CD4-positive, CD25-positive, alpha-beta regulatory T cell (primary cell): ENCODE measurements around the gene SCG3. TPM values are rescaled to one million over a fixed set of nuclear protein-coding genes. Genes with fewer than 3 reads are reported as not detected.
"Not testable (repeated sequence)": the region's sequence is repeated elsewhere in the genome, so short reads cannot be mapped to it uniquely, and the experiment has no call there.

Experiments used
- ATAC-seq, 2 donors: fragments of 150-1000 bp; cut with Tn5 transposase; one replicate each; pipeline ENCODE4 v1.10.0; 2021; ENCODE audit warnings: low read depth in 2 of 2, moderate number of reproducible peaks in 2 of 2, moderate library complexity in 1 of 2
- DNase-seq, 3 donors: peaks; one replicate each; pipeline versions ENCODE4 v3.0.0 to v3.0.0-alpha.2; 2012 to 2022; ENCODE audit warnings: mixed read lengths in 1 of 3
- H3K27ac ChIP-seq: one replicate; pipeline ENCODE4 v1.7.0; 2013; ENCODE audit warnings: mild to moderate bottlenecking, low read length; ENCODE audit not compliant: insufficient read depth, poor library complexity, severe bottlenecking
- H3K27me3 ChIP-seq: one replicate; pipeline ENCODE4 v1.7.0; 2013; ENCODE audit warnings: low read length; ENCODE audit not compliant: control insufficient read depth, insufficient read depth
- H3K36me3 ChIP-seq: one replicate; pipeline ENCODE4 v1.7.0; 2013; ENCODE audit warnings: mild to moderate bottlenecking, low read length, moderate library complexity; ENCODE audit not compliant: control insufficient read depth, insufficient read depth
- H3K4me1 ChIP-seq: 2 replicates; pipeline ENCODE4 v1.7.0; 2013; ENCODE audit warnings: mild to moderate bottlenecking, low read length; ENCODE audit not compliant: insufficient read depth, control insufficient read depth, poor library complexity, severe bottlenecking
- H3K4me3 ChIP-seq: one replicate; pipeline ENCODE4 v1.7.0; 2013; ENCODE audit warnings: low read depth, mild to moderate bottlenecking, low read length, moderate library complexity
- H3K9me3 ChIP-seq, 2 experiments: 1 replicate in 1 of 2; 2 replicates in 1 of 2; pipeline ENCODE4 v1.7.0; 2013; ENCODE audit warnings: low read length in 2 of 2, mild to moderate bottlenecking in 1 of 2, moderate library complexity in 1 of 2; ENCODE audit not compliant: control insufficient read depth in 2 of 2
- H3K27ac Mint-ChIP-seq, 3 donors: one replicate each; pipeline ENCODE4 v1.8.0; 2020 to 2022; ENCODE audit warnings: mild to moderate bottlenecking in 3 of 3, mixed read lengths in 3 of 3, moderate library complexity in 2 of 3
- H3K27me3 Mint-ChIP-seq: one replicate; pipeline ENCODE4 v1.8.0; 2022; ENCODE audit warnings: mild to moderate bottlenecking, mixed read lengths
- H3K36me3 Mint-ChIP-seq: one replicate; pipeline ENCODE4 v1.8.0; 2020; ENCODE audit warnings: mixed read lengths
- H3K4me1 Mint-ChIP-seq, 4 donors: one replicate each; pipeline ENCODE4 v1.8.0; 2020 to 2022; ENCODE audit warnings: mixed read lengths in 4 of 4, mild to moderate bottlenecking in 1 of 4
- H3K4me3 Mint-ChIP-seq, 4 donors: one replicate each; pipeline ENCODE4 v1.8.0; 2020 to 2022; ENCODE audit warnings: mild to moderate bottlenecking in 4 of 4, mixed read lengths in 4 of 4, moderate library complexity in 3 of 4
- H3K9me3 Mint-ChIP-seq, 7 donors: one replicate each; pipeline ENCODE4 v1.8.0; 2020 to 2022; ENCODE audit warnings: mixed read lengths in 7 of 7, mild to moderate bottlenecking in 3 of 7, moderate library complexity in 2 of 7
- polyA plus RNA-seq, 4 donors: library from polyadenylated mRNA; unstranded; fragments of 300-500 nt; fragmentation: Illumina TruSeq; gene quantifications; one replicate each; pipeline ENCODE4 v1.2.3, GENCODE V29; 2021
- total RNA-seq: library from RNA; stranded (reverse); gene quantifications from one replicate; pipeline ENCODE4 v1.2.3, GENCODE V29; 2022

The SCG3 gene
- total RNA-seq, result not detected
- polyA plus RNA-seq, result not detected

GRCh38 chr15:51681303-51681963 is at the start of gene SCG3:
TSS of gene SCG3 (plus strand) at chr15:51681503. CDS start at chr15:51681756, 253 bp downstream.
- H3K36me3 Mint-ChIP-seq, result no peaks in the 10 kb centered on the region
- no peak within 1 kb of the TSS for H3K27ac Mint-ChIP-seq
- no peaks in the 10 kb centered on the region for H3K9me3 ChIP-seq
- H3K9me3 Mint-ChIP-seq, result peaks cover 0 to 3% (median 2%) of the 10 kb centered on the region in 7 donors
- ATAC-seq, result peak; percentile 53 to 62
- H3K27me3 Mint-ChIP-seq, result peaks cover 60% of the 10 kb centered on the region
- peaks cover 0 to 2% (median 0%) of the 10 kb centered on the region in 4 donors for H3K4me1 Mint-ChIP-seq
- no peaks in the 10 kb centered on the region for H3K36me3 ChIP-seq
- H3K4me1 ChIP-seq, result peaks cover 3% of the 10 kb centered on the region
- no peak within 1 kb of the TSS for H3K27ac ChIP-seq
- peak in 2 of 3 donors; percentile 26 to 53 for DNase-seq
- no peak within 1 kb of the TSS for H3K4me3 Mint-ChIP-seq
- peaks cover 22% of the 10 kb centered on the region for H3K27me3 ChIP-seq
- no peak within 1 kb of the TSS for H3K4me3 ChIP-seq

- Mint-ChIP-seq H3K27ac (no peak overlapping the region), H3K27me3 (peaks cover 20% of the 10 kb centered on the region), H3K9me3 (no peaks in the 10 kb centered on the region), H3K4me1 (no peaks in the 10 kb centered on the region), H3K36me3 (no peaks in the 10 kb centered on the region), H3K4me3 (peak overlapping the region in 1 of 4 donors; percentile 49)
- ATAC-seq (no peak), DNase-seq (peak in 1 of 3 donors; percentile 25)
- Histone ChIP-seq H3K4me3 (no peak overlapping the region), H3K27me3 (peaks cover 3% of the 10 kb centered on the region), H3K9me3 (no peaks in the 10 kb centered on the region), H3K36me3 (no peaks in the 10 kb centered on the region), H3K27ac (no peak overlapping the region), H3K4me1 (no peaks in the 10 kb centered on the region)
Measured at GRCh38 chr15:51634591-51635198, 46.6 kb upstream of the SCG3 start.

GRCh38 chr15:51641490-51642130 is 39.7 kb upstream of the SCG3 start:
- DNase-seq (no peak), ATAC-seq (no peak)
- Histone ChIP-seq H3K9me3 (no peaks in the 10 kb centered on the region), H3K27ac (no peak overlapping the region), H3K4me1 (no peaks in the 10 kb centered on the region), H3K36me3 (no peaks in the 10 kb centered on the region), H3K4me3 (no peak overlapping the region), H3K27me3 (no peaks in the 10 kb centered on the region)
- no peak overlapping the region for H3K4me3 Mint-ChIP-seq
- H3K4me1 Mint-ChIP-seq, result no peaks in the 10 kb centered on the region
- H3K9me3 Mint-ChIP-seq, result no peaks in the 10 kb centered on the region
- H3K27ac Mint-ChIP-seq, result no peak overlapping the region
- H3K36me3 Mint-ChIP-seq, result no peaks in the 10 kb centered on the region
- peaks cover 29% of the 10 kb centered on the region for H3K27me3 Mint-ChIP-seq

GRCh38 chr15:51642696-51643095 is 38.6 kb upstream of the SCG3 start:
- H3K27ac ChIP-seq, result no peak overlapping the region
- Mint-ChIP-seq H3K4me3 (no peak overlapping the region), H3K4me1 (no peaks in the 10 kb centered on the region), H3K36me3 (no peaks in the 10 kb centered on the region), H3K9me3 (no peaks in the 10 kb centered on the region), H3K27me3 (peaks cover 33% of the 10 kb centered on the region), H3K27ac (no peak overlapping the region)
- no peak overlapping the region for H3K4me3 ChIP-seq
- no peak for DNase-seq
- no peaks in the 10 kb centered on the region for H3K9me3 ChIP-seq
- no peak for ATAC-seq
- no peaks in the 10 kb centered on the region for H3K27me3 ChIP-seq
- no peaks in the 10 kb centered on the region for H3K4me1 ChIP-seq
- H3K36me3 ChIP-seq, result no peaks in the 10 kb centered on the region

GRCh38 chr15:51647128-51647562 is 34.2 kb upstream of the SCG3 start:
- H3K27ac Mint-ChIP-seq, result no peak overlapping the region

GRCh38 chr15:51648101-51648500 is 33.2 kb upstream of the SCG3 start:
- not testable (repeated sequence) for DNase-seq, H3K4me1 Mint-ChIP-seq, H3K27ac Mint-ChIP-seq, H3K4me1 ChIP-seq, H3K27ac ChIP-seq, H3K9me3 ChIP-seq, H3K27me3 ChIP-seq, H3K36me3 Mint-ChIP-seq, H3K4me3 ChIP-seq, H3K4me3 Mint-ChIP-seq, H3K36me3 ChIP-seq, H3K9me3 Mint-ChIP-seq, ATAC-seq
- H3K27me3 Mint-ChIP-seq, result peaks cover 29% of the 10 kb centered on the region

More at GRCh38 chr15:51647128-51647562, 34.2 kb upstream of the SCG3 start:
- Histone ChIP-seq H3K4me1 (no peaks in the 10 kb centered on the region), H3K36me3 (no peaks in the 10 kb centered on the region), H3K27ac (no peak overlapping the region), H3K4me3 (no peak overlapping the region), H3K27me3 (peaks cover 3% of the 10 kb centered on the region), H3K9me3 (no peaks in the 10 kb centered on the region)
- Mint-ChIP-seq H3K9me3 (no peaks in the 10 kb centered on the region), H3K36me3 (no peaks in the 10 kb centered on the region), H3K27me3 (peaks cover 35% of the 10 kb centered on the region), H3K4me1 (no peaks in the 10 kb centered on the region), H3K4me3 (no peak overlapping the region)
- no peak for DNase-seq
- ATAC-seq, result no peak

GRCh38 chr15:51648643-51649042 is 32.7 kb upstream of the SCG3 start:
- not testable (repeated sequence) for DNase-seq, H3K4me3 ChIP-seq, H3K36me3 Mint-ChIP-seq, H3K27ac Mint-ChIP-seq, H3K4me3 Mint-ChIP-seq, H3K27ac ChIP-seq, H3K27me3 ChIP-seq, H3K36me3 ChIP-seq, H3K4me1 ChIP-seq, H3K4me1 Mint-ChIP-seq, H3K9me3 ChIP-seq, ATAC-seq, H3K9me3 Mint-ChIP-seq
- H3K27me3 Mint-ChIP-seq, result peaks cover 29% of the 10 kb centered on the region
